Stimulated activated CD4-positive, alpha-beta T cell treated with anti-CD3 and anti-CD28 coated beads, Interleukin-2, amount 100 ng/mL, for 48 hours (primary cell): Measurements from ENCODE around the gene TECTA.

Experiments used
- DNase-seq, 2 donors: peaks; one replicate each; pipeline ENCODE4 v3.0.0-alpha.2; 2020

TECTA gene

GRCh38 chr11:121194731-121195596 lies 93.9 kb downstream of the TECTA start:
- peak; percentile 57 to 68 for DNase-seq

GRCh38 chr11:121198491-121198890 lies 97.4 kb downstream of the TECTA start:
- DNase-seq: no peak

DNA sequence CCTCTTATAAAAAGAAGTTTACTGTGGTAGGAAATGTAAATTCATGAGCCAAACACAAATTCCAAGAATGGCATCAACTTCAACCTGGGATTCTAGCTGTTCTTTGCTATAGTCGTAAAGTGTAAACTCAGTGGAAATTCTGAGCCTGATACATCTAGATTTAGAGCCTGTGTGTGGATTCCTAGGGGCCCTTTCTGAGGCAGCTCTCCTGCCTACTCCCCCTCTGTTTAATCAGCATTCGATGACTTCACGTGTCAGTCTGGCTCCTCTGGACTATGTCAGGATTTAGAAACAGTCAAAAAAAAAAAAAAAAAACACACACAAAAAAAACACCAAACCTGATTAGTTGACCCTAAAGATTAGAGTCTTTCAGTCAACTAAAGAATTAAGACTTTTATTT lies 98.5 kb downstream of the TECTA start:
- DNase-seq: no peak

GRCh38 chr11:121206810-121207209 lies 105.8 kb downstream of the TECTA start:
- DNase-seq: no peak

DNA sequence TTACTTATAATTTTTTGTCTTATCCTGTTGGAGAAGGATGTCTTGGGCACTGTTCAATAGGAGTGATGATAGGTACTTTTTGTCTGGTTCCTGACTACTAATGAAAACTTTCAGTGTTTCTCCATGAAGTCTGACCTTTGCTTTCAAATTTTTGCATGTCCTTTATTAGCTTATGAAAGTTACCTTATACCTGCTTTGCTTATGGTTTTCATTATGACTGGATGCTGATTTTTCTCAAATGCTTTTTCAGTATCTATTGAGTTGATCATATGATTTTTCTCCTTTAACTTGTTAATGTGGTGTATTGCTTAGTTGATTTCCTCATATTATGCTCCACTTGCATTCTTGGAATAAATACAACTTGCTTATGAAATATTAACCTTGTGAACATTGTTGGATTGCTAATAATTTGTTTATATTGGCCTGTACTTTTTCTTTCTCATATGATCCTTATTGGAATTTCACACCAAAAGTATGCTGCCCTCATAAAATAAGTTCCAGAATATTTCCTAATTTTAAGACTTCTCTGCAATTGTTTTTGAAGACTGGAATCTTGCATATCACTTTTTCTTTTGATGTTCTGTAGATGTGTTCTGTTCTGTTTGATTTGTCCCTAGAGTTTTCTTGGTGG lies 106.6 kb downstream of the TECTA start:
- DNase-seq: no peak

GRCh38 chr11:121210445-121211080 lies 109.5 kb downstream of the TECTA start:
- no peak for DNase-seq

DNA sequence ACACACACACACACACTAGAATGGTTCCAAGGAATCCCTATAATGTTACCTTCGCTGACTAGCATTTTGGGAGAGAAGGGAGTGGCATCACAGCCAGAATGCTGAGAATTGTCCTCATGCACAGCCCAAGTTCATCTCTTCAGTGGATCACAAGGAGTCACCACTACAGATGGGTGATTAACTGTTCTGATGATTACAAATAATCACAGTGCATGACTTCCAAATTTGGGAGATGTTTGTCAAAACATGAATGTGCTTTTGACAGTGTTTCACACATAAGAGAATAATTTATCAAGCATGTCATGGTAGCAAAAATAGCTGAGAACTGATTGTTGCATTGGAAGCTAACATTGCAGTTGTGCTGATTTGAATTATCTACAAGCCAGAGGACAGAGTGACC lies 110.6 kb downstream of the TECTA start:
- DNase-seq: no peak

GRCh38 chr11:121212536-121213361 lies 111.7 kb downstream of the TECTA start:
- DNase-seq: no peak

- DNase-seq: no peak
These were observed 112.4 kb downstream of the TECTA start for GRCh38 chr11:121213362-121213893.

DNA sequence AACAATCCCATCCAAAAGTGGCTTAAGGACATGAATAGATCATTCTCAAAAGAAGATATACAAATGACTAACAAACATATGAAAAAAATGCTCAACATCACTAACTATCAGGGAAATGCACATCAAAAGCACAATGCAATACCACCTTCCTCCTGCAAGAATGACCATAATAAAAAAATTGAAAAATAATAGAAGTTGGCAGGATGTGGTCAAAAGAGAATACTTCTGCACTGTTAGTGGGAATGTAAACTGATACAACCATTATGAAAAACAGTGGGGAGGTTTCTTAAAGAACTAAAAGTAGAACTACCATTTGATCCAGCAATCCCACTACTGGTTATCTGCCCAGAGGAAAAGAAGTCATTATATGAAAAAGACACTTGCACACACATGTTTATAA lies 113.8 kb downstream of the TECTA start:
- no peak for DNase-seq

DNA sequence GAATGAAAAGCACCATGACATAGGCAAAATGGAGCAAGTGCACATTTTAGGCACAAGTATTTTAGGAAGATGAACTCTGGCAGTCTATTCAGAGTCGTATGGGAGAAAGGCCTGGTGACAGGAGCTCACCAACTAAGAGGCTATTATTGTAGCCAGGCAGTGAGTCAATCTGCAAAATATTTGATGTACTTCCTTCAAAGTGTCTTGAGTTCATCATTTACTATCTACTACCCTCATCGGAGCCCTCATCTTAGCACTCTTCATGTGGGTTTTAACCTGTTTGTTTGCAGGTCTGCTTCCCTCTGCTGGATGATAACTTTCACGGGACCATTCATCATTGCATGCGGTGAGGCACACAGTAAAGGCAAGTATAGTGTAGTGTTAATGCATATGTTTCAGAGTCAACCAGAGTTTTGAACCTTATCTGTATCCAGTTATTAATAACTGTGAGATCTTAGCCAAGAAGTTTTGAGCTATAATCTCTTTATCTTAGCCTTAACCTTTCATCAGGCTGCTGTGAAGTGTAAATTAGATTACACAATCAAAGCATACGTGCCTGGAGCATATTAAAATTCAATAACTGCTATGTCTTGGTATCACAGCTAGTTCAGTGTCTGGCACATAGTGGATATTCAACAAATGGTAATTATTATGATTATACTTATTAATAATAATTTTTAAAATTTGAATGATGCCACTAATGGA lies 120.6 kb downstream of the TECTA start:
- no peak for DNase-seq

- no peak for DNase-seq
These were observed 122.1 kb downstream of the TECTA start for GRCh38 chr11:121223161-121223560.

- DNase-seq: no peak
These were observed 124.3 kb downstream of the TECTA start for GRCh38 chr11:121225382-121225781.

DNA sequence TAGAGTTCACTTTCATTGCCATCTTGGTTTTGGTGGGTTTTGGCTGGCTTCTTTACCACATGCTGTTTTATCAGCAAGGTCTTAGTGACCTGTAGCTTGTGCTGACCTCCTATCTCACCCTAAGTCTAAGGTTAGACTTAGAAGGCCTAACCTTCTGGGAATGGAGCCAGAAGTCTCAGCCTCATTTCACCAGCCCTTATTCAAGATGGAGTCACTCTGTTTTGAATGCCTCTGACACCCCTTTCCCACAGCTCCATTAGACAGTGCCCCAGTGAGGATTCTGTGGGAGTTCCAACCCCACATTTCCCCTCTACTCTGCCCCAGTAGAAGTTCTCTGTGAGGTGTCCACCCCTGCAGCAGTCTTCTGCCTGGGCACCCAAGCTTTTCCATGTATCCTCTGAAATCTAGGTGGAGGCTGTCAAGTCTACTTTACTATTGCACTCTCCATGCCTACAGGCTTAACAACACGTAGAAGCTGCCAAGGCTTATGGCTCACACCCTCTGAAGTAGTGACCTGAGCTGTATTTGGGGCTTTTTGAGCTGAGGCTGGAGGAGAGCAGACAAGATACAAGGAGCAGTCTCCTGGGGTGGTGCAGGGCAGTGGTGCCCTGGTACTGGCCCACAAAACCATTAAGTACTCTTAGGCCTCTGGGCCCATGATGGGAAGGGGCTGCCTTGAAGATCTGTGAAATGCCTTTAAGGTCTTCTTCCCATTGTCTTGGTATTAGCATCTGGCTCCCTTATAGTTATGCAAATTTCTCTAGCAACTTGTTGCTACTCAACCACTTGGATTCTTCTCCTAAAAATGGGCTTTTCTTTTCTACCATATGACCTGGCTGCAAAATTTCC lies 125.6 kb downstream of the TECTA start:
- DNase-seq: no peak

DNA sequence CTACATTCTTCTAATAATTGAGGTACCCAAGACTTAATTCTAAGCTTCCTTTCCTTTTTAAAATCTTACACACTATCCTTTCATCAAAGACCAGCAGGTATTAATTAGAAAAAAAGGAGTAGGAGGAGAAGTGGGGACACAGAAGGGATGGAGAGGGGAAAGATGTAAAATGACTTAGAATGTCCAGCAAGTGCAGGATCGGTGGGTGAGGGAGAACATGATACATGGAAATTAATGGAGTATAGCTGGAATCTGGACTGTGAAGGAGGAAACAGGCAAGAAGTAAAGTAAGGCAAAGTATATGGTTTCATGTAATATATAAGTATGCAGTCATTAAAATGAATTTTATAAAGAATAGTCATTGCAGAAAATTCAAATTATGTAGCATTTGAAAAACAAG lies 127.8 kb downstream of the TECTA start:
- no peak for DNase-seq

DNA sequence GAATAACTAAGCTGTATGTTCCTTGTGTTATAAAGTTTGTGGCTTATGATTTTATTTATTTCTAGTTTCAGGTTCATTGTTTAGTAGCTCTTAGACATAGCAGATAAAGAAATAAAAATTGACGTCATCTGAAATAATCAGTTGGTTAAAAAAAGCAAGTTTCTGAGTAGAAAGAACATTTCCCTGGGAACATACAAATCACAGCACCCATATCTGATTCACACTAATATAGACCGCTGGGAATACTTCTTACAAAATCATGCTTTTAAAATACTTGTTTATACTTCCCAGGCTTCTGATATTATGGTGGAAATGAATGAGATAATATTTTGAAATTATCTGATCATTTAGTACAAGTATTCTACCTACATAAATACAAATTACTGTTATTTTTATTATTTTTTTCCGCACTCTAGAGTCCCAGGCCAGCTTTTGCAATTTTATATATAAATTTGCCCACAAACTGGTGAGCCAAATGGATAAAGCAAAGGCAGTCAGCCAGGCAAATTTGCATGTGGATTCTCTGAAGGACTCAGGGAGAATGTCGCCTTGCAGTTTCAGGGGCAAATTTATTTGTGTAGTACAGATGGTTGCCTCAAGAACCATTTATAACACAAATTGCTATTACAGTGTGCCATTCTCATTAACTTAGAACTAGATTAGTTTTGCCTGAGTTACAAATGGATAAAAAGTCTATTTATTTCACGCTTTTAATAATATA lies 128.6 kb downstream of the TECTA start:
- no peak for DNase-seq

GRCh38 chr11:121231576-121232278 lies 130.7 kb downstream of the TECTA start:
- no peak for DNase-seq

DNA sequence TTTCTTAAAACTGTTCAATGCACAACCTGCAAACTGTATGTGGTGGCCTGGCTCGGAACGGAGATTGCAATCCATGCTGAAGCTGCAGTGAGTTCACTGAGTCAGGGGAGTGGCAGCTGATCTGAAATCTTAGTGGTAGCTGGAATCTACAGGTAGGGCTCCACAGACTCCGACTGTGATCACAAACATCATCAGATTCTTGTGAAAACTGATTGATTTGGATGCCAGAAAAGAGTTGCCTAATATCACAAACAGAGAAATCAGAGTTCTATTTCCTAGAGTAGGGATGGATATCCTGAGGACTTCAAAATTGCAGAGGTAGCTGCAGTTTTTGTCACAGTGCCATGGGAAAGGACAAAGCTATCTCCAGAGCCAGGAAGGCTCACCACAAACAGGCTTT lies 134.0 kb downstream of the TECTA start:
- no peak for DNase-seq

GRCh38 chr11:121236115-121237001 lies 135.3 kb downstream of the TECTA start:
- no peak for DNase-seq
